Endothelial cell of umbilical vein (primary cell): ENCODE data around the gene CLEC2L.

ENCODE experiments used
- EZH2 ChIP-seq: IDR thresholded peaks from 2 replicates; pipeline ENCODE4 v1.6.1; 2012; ENCODE audit warnings: borderline replicate concordance, low read depth, mild to moderate bottlenecking, moderate library complexity, low read length, inconsistent platforms; ENCODE audit not compliant: severe bottlenecking
- FOS ChIP-seq: IDR thresholded peaks from 2 replicates; pipeline ENCODE4 v1.6.1; 2011; ENCODE audit warnings: mild to moderate bottlenecking, low read length, moderate library complexity, borderline replicate concordance; ENCODE audit not compliant: insufficient read depth
- MYC ChIP-seq: IDR thresholded peaks from one replicate; pipeline ENCODE4 v1.6.1; 2011; ENCODE audit warnings: mild to moderate bottlenecking, low read depth, low read length
- POLR2A ChIP-seq: IDR thresholded peaks from 2 replicates; pipeline ENCODE4 v1.6.1; 2012; ENCODE audit warnings: low read depth, mild to moderate bottlenecking, control low read depth, low read length
- POLR2AphosphoS5 ChIP-seq: IDR thresholded peaks from 2 replicates; pipeline ENCODE4 v1.6.1; 2012; ENCODE audit warnings: low read depth, mild to moderate bottlenecking, control low read depth, low read length, moderate library complexity; ENCODE audit not compliant: insufficient read depth
- TF ChIP-seq, protein P1 (sequence below): IDR thresholded peaks from 2 replicates; pipeline ENCODE4 v1.6.1; 2011; ENCODE audit not compliant: insufficient read depth, insufficient read length
- TF ChIP-seq, protein P2 (sequence below), 2 donors: IDR thresholded peaks; 1 replicate in 1 of 2; 2 replicates in 1 of 2; pipeline ENCODE4 v1.5.1; 2011; ENCODE audit warnings: low read length in 2 of 2, mild to moderate bottlenecking in 2 of 2, moderate library complexity in 2 of 2, control low read depth in 1 of 2, inconsistent platforms in 1 of 2, low read depth in 1 of 2; ENCODE audit not compliant: insufficient read depth in 1 of 2; ENCODE audit errors: extremely low read depth in 1 of 2

DNA sequence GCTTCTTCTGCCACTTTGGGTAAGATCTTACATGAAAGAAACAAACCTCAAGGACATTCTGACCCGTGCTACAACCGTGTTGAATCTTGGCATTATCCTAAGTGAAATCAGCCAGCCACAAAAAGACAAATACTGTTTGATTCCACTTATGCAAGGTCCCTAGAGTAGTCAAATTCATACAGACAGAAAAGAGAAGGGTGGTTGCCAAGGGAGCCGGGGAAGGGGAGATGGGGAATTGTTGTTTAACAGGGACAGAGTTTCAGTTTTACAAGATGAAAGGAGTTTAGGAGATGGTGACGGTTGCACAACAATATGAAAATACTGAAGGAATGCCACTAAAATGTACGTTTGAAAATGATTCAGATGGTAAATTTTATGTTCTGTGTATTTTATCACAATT, 12.2 kb upstream of the CLEC2L start:
- no peak for TF ChIP-seq MYC
- TF ChIP-seq, protein P1, sequence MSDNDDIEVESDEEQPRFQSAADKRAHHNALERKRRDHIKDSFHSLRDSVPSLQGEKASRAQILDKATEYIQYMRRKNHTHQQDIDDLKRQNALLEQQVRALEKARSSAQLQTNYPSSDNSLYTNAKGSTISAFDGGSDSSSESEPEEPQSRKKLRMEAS, result no peak
- no peak for TF ChIP-seq EZH2
- TF ChIP-seq, protein P2, sequence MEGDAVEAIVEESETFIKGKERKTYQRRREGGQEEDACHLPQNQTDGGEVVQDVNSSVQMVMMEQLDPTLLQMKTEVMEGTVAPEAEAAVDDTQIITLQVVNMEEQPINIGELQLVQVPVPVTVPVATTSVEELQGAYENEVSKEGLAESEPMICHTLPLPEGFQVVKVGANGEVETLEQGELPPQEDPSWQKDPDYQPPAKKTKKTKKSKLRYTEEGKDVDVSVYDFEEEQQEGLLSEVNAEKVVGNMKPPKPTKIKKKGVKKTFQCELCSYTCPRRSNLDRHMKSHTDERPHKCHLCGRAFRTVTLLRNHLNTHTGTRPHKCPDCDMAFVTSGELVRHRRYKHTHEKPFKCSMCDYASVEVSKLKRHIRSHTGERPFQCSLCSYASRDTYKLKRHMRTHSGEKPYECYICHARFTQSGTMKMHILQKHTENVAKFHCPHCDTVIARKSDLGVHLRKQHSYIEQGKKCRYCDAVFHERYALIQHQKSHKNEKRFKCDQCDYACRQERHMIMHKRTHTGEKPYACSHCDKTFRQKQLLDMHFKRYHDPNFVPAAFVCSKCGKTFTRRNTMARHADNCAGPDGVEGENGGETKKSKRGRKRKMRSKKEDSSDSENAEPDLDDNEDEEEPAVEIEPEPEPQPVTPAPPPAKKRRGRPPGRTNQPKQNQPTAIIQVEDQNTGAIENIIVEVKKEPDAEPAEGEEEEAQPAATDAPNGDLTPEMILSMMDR (IDR thresholded peaks at IDR 0.05; ENCODE audit: extremely low read depth in 1 of 2, insufficient read depth in 1 of 2, low read depth in 1 of 2, low read length in 2 of 2), result no peak
- no peak for TF ChIP-seq POLR2AphosphoS5
- TF ChIP-seq POLR2A, result no peak
- no peak for TF ChIP-seq FOS
